WTC11 (cell line): ENCODE results near the gene FBXO45. TPM values are rescaled to one million over a fixed set of nuclear protein-coding genes. Genes with fewer than 3 reads are reported as not detected.
"Not testable (repeated sequence)": the region's sequence is repeated elsewhere in the genome, so short reads cannot be mapped to it uniquely, and the experiment has no call there.

Experiments
- ATAC-seq: fragments of 200-7000 bp; cut with Tn5 transposase; 2 replicates; pipeline ENCODE4 v1.10.0; 2021; ENCODE audit warnings: mild to moderate bottlenecking, moderate library complexity
- CTCF ChIA-PET: fragments of 300-600 bp; sonication (Branson Sonifier 250); formaldehyde crosslinking; loops from one replicate; lab custom pipeline; 2021; ENCODE audit warnings: antibody characterized with exemption; lab: Charles Lee
- POLR2A ChIA-PET: fragments of 350-600 bp; sonication (Branson Sonifier 250); formaldehyde crosslinking; loops from one replicate; lab custom pipeline; 2021; ENCODE audit warnings: antibody characterized with exemption; lab: Charles Lee
- DNase-seq: peaks from one replicate; pipeline ENCODE4 v3.0.0; 2021; ENCODE audit warnings: low spot score
- H3K27ac Mint-ChIP-seq: 2 replicates; pipeline ENCODE4 v1.8.0; 2021; ENCODE audit warnings: mixed read lengths
- H3K27me3 Mint-ChIP-seq: 2 replicates; pipeline ENCODE4 v1.8.0; 2021; ENCODE audit warnings: low read depth, mild to moderate bottlenecking, moderate library complexity, mixed read lengths
- H3K36me3 Mint-ChIP-seq: 2 replicates; pipeline ENCODE4 v1.8.0; 2021; ENCODE audit warnings: mixed read lengths
- H3K4me1 Mint-ChIP-seq: 2 replicates; pipeline ENCODE4 v1.8.0; 2022; ENCODE audit warnings: mixed read lengths
- H3K4me3 Mint-ChIP-seq: 2 replicates; pipeline ENCODE4 v1.8.0; 2021; ENCODE audit warnings: mild to moderate bottlenecking, moderate library complexity, mixed read lengths
- H3K9me3 Mint-ChIP-seq: 2 replicates; pipeline ENCODE4 v1.8.0; 2021; ENCODE audit warnings: mixed read lengths
- CBFB ChIP-seq: sonication (generic); formaldehyde crosslinking; IDR thresholded peaks from 2 replicates; pipeline ENCODE4 v1.8.1; 2022; ENCODE audit warnings: mild to moderate bottlenecking, low read depth, missing genetic modification reagents
- CREM ChIP-seq: sonication (generic); formaldehyde crosslinking; IDR thresholded peaks from 2 replicates; pipeline ENCODE4 v1.8.1; 2022; ENCODE audit warnings: mild to moderate bottlenecking, missing genetic modification reagents, moderate library complexity
- ELF4 ChIP-seq: sonication (generic); formaldehyde crosslinking; IDR thresholded peaks from 2 replicates; pipeline ENCODE4 v1.8.1; 2022; ENCODE audit warnings: low read depth, mild to moderate bottlenecking, moderate library complexity, missing genetic modification reagents
- GABPB1 ChIP-seq: sonication (generic); formaldehyde crosslinking; IDR thresholded peaks from 2 replicates; pipeline ENCODE4 v1.8.1; 2023; ENCODE audit warnings: mild to moderate bottlenecking, missing genetic modification reagents
- GRHL2 ChIP-seq: fragments of 250-450 bp; sonication (Bioruptor Pico); IDR thresholded peaks from 2 replicates; pipeline ENCODE4 v1.8.0; 2022; ENCODE audit warnings: mild to moderate bottlenecking, moderate library complexity; ENCODE audit not compliant: insufficient replicate concordance, severe bottlenecking
- IRF2 ChIP-seq: sonication (generic); formaldehyde crosslinking; IDR thresholded peaks from 2 replicates; pipeline ENCODE4 v1.8.0; 2022; ENCODE audit warnings: low read depth, missing genetic modification reagents, borderline replicate concordance
- KAT7 ChIP-seq: sonication (generic); formaldehyde crosslinking; IDR thresholded peaks from 2 replicates; pipeline ENCODE4 v1.8.1; 2023; ENCODE audit warnings: missing genetic modification reagents, mild to moderate bottlenecking, borderline replicate concordance
- NFE2L1 ChIP-seq: sonication (generic); formaldehyde crosslinking; IDR thresholded peaks from 2 replicates; pipeline ENCODE4 v1.8.1; 2023; ENCODE audit warnings: missing genetic modification reagents
- NFYB ChIP-seq: sonication (generic); formaldehyde crosslinking; conservative IDR thresholded peaks from 2 replicates; pipeline ENCODE4 v1.8.0; 2022; ENCODE audit warnings: low read depth, missing genetic modification reagents
- RELA ChIP-seq: sonication (generic); formaldehyde crosslinking; IDR thresholded peaks from 2 replicates; pipeline ENCODE4 v1.8.1; 2022; ENCODE audit warnings: missing genetic modification reagents, mild to moderate bottlenecking, borderline replicate concordance
- SMAD4 ChIP-seq: sonication (generic); formaldehyde crosslinking; IDR thresholded peaks from 2 replicates; pipeline ENCODE4 v1.8.0; 2022; ENCODE audit warnings: mild to moderate bottlenecking, missing genetic modification reagents
- SP1 ChIP-seq: sonication (generic); formaldehyde crosslinking; conservative IDR thresholded peaks from 2 replicates; pipeline ENCODE4 v1.8.1; 2022; ENCODE audit warnings: missing genetic modification reagents
- TEAD4 ChIP-seq: sonication (generic); formaldehyde crosslinking; IDR thresholded peaks from 2 replicates; pipeline ENCODE4 v1.8.0; 2022; ENCODE audit warnings: mild to moderate bottlenecking, missing genetic modification reagents
- ZNF263 ChIP-seq: sonication (generic); formaldehyde crosslinking; IDR thresholded peaks from 2 replicates; pipeline ENCODE4 v1.8.1; 2022; ENCODE audit warnings: low read depth, mild to moderate bottlenecking, moderate library complexity, missing genetic modification reagents
- ZNF317 ChIP-seq: sonication (generic); formaldehyde crosslinking; IDR thresholded peaks from 2 replicates; pipeline ENCODE4 v1.8.1; 2023; ENCODE audit warnings: low read depth, mild to moderate bottlenecking, moderate library complexity, missing genetic modification reagents, borderline replicate concordance
- ZNF416 ChIP-seq: fragments of 250-450 bp; sonication (Bioruptor Pico); IDR thresholded peaks from 2 replicates; pipeline ENCODE4 v1.9.0; 2021; ENCODE audit warnings: mild to moderate bottlenecking, inconsistent platforms
- total RNA-seq: library from RNA; stranded (reverse); gene quantifications from 3 replicates; pipeline ENCODE4 v1.2.3, GENCODE V29; 2021
- TF ChIP-seq, protein P1 (sequence below): sonication (generic); formaldehyde crosslinking; IDR thresholded peaks from 2 replicates; pipeline ENCODE4 v1.8.1; 2022; ENCODE audit warnings: mild to moderate bottlenecking, moderate library complexity, missing genetic modification reagents
- TF ChIP-seq, protein P2 (sequence below): sonication (generic); formaldehyde crosslinking; IDR thresholded peaks from 2 replicates; pipeline ENCODE4 v1.8.0; 2023; ENCODE audit warnings: missing genetic modification reagents
- TF ChIP-seq, protein P3 (sequence below): sonication (generic); formaldehyde crosslinking; IDR thresholded peaks from 2 replicates; pipeline ENCODE4 v1.8.1; 2022; ENCODE audit warnings: mild to moderate bottlenecking, missing genetic modification reagents, moderate library complexity, borderline replicate concordance
- TF ChIP-seq, protein P4 (sequence below): fragments of 250-450 bp; sonication (Bioruptor Pico); IDR thresholded peaks from 2 replicates; pipeline ENCODE4 v1.9.0; 2021; ENCODE audit warnings: mild to moderate bottlenecking
- TF ChIP-seq, protein P5 (sequence below): sonication (generic); formaldehyde crosslinking; IDR thresholded peaks from 2 replicates; pipeline ENCODE4 v1.8.0; 2022; ENCODE audit warnings: mild to moderate bottlenecking, missing genetic modification reagents
- TF ChIP-seq, protein P6 (sequence below): sonication (generic); formaldehyde crosslinking; IDR thresholded peaks from 2 replicates; pipeline ENCODE4 v1.8.1; 2023; ENCODE audit warnings: mild to moderate bottlenecking, moderate library complexity, missing genetic modification reagents
- TF ChIP-seq, protein P7 (sequence below): fragments of 200-600 bp; IDR thresholded peaks from 2 replicates; pipeline ENCODE4 v1.8.0; 2022; ENCODE audit warnings: antibody characterized with exemption

The FBXO45 gene
- total RNA-seq, 1 experiment from 2014 or later: 15.4 TPM

DNA sequence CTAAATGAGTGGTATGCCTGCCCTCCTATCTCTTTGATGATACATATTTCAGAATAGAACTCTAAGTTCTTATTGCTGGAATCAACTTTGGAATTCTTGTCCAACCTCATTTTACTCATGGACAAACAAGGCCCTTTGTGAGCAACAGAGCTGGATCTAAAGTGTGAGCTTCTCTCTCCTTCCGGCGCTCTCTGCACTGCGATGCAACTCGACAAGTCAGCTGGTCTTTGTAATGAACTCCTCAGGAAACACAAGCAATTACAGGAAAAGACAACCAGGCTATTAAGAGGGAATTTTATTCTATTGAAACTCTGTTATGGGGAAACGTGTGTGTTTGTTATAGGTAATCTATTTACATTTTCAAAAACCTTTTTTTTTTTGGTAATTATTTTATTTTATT lies 50.8 kb downstream of the FBXO45 start:
- Mint-ChIP-seq H3K27me3 (no peaks in the 10 kb centered on the region; the same call in 1 of the 2 replicates), H3K4me3 (no peak overlapping the region), H3K4me1 (peaks cover 16% of the 10 kb centered on the region), H3K36me3 (no peaks in the 10 kb centered on the region), H3K27ac (peak overlapping the region; percentile 19; the same call in 1 of the 2 replicates), H3K9me3 (no peaks in the 10 kb centered on the region)
- TF ChIP-seq, protein P1, sequence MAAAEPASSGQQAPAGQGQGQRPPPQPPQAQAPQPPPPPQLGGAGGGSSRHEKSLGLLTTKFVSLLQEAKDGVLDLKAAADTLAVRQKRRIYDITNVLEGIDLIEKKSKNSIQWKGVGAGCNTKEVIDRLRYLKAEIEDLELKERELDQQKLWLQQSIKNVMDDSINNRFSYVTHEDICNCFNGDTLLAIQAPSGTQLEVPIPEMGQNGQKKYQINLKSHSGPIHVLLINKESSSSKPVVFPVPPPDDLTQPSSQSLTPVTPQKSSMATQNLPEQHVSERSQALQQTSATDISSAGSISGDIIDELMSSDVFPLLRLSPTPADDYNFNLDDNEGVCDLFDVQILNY (CRISPR knock-in tag): no peak
- TF ChIP-seq ZNF263 (no peak), RELA (CRISPR knock-in tag) (no peak), CBFB (CRISPR knock-in tag) (no peak)
- TF ChIP-seq, protein P2, sequence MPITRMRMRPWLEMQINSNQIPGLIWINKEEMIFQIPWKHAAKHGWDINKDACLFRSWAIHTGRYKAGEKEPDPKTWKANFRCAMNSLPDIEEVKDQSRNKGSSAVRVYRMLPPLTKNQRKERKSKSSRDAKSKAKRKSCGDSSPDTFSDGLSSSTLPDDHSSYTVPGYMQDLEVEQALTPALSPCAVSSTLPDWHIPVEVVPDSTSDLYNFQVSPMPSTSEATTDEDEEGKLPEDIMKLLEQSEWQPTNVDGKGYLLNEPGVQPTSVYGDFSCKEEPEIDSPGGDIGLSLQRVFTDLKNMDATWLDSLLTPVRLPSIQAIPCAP (CRISPR knock-in tag): no peak
- TF ChIP-seq, protein P3, sequence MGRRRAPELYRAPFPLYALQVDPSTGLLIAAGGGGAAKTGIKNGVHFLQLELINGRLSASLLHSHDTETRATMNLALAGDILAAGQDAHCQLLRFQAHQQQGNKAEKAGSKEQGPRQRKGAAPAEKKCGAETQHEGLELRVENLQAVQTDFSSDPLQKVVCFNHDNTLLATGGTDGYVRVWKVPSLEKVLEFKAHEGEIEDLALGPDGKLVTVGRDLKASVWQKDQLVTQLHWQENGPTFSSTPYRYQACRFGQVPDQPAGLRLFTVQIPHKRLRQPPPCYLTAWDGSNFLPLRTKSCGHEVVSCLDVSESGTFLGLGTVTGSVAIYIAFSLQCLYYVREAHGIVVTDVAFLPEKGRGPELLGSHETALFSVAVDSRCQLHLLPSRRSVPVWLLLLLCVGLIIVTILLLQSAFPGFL: no peak
- ATAC-seq: no peak
- DNase-seq: no peak
- CTCF ChIA-PET: interaction anchor here (0.6 kb wide), 1 partner anchor 168 kb away, joined by 3 read pairs; no protein-coding TSS in a partner anchor
- POLR2A ChIA-PET: no interaction called here

DNA sequence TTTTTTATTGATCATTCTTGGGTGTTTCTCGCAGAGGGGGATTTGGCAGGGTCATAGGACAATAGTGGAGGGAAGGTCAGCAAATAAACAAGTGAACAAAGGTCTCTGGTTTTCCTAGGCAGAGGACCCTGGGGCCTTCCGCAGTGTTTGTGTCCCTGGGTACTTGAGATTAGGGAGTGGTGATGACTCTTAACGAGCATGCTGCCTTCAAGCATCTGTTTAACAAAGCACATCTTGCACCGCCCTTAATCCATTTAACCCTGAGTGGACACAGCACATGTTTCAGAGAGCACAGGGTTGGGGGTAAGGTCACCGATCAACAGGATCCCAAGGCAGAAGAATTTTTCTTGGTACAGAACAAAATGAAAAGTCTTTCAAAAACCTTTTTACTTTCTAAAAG lies 51.2 kb downstream of the FBXO45 start:
- CTCF ChIA-PET: interaction anchor here (0.6 kb wide), 2 partner anchors 10 to 168 kb away, joined by 3 read pairs; no protein-coding TSS in a partner anchor
- H3K27ac Mint-ChIP-seq, H3K27me3 Mint-ChIP-seq, DNase-seq, ATAC-seq, H3K9me3 Mint-ChIP-seq, POLR2A ChIA-PET, H3K36me3 Mint-ChIP-seq, H3K4me3 Mint-ChIP-seq: not testable (repeated sequence)
- peaks cover 16% of the 10 kb centered on the region for H3K4me1 Mint-ChIP-seq

DNA sequence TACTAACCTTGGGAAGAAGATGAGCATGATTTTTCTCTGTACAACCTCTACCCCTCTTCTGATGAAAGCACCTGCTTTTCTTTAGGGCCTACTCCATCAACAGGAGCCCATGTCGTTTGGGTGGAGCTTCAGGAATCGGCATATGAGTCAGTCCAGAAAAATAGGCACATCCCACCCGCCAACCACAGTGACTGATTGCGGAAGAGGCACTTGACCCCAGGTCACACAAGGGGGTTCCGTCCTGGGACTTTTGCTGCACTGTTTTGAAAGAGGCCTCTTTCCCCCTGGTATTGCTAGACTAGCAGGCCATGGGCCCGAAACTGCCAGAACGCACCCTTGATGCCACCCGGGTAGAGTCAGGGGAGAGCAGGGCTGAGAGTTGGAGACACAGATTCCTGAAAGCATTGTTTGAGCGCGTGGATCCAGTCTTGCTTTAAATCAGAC lies 51.7 kb downstream of the FBXO45 start:
- ATAC-seq (no peak), DNase-seq (no peak)
- Mint-ChIP-seq H3K36me3 (no peaks in the 10 kb centered on the region), H3K27me3 (no peaks in the 10 kb centered on the region; the same call in 1 of the 2 replicates), H3K4me1 (peaks cover 16% of the 10 kb centered on the region), H3K9me3 (no peaks in the 10 kb centered on the region), H3K4me3 (no peak overlapping the region), H3K27ac (no peak overlapping the region)
- TF ChIP-seq TEAD4 (CRISPR knock-in tag) (no peak), CREM (CRISPR knock-in tag) (no peak), NFE2L1 (CRISPR knock-in tag) (no peak), NFYB (no peak), IRF2 (no peak), ZNF416 (no peak), ELF4 (CRISPR knock-in tag) (no peak), SMAD4 (no peak)
- TF ChIP-seq, protein P4, sequence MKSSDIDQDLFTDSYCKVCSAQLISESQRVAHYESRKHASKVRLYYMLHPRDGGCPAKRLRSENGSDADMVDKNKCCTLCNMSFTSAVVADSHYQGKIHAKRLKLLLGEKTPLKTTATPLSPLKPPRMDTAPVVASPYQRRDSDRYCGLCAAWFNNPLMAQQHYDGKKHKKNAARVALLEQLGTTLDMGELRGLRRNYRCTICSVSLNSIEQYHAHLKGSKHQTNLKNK (CRISPR knock-in tag): no peak
- TF ChIP-seq, protein P5, sequence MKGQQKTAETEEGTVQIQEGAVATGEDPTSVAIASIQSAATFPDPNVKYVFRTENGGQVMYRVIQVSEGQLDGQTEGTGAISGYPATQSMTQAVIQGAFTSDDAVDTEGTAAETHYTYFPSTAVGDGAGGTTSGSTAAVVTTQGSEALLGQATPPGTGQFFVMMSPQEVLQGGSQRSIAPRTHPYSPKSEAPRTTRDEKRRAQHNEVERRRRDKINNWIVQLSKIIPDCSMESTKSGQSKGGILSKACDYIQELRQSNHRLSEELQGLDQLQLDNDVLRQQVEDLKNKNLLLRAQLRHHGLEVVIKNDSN (CRISPR knock-in tag): no peak
- POLR2A ChIA-PET: no interaction called here
- CTCF ChIA-PET: interaction anchor here (0.6 kb wide), 1 partner anchor 11 kb away, joined by 3 read pairs; no protein-coding TSS in a partner anchor

DNA sequence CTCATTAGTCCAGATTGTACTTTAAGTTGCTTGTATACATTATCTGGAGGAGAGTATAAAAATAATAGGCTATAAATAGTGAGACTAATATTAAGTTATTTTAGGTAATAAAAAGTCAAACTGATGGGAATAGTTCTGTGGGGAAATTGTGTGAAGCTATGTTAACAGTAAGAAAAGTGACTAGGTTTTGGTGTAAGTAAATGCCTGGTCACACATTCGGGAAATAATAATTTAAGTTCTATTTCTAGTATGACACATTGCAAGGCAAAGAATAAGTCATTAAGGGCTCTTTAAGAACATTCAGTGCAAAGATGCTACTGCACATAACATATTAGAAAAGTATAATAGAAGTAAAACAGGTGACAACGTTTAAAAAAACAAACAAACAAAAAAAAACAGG lies 52.2 kb downstream of the FBXO45 start:
- no peak overlapping the region for H3K27ac Mint-ChIP-seq
- no peak for TF ChIP-seq GRHL2 (CRISPR knock-in tag)
- TF ChIP-seq ZNF263: no peak
- TF ChIP-seq SP1 (CRISPR knock-in tag): no peak
- TF ChIP-seq, protein P6, sequence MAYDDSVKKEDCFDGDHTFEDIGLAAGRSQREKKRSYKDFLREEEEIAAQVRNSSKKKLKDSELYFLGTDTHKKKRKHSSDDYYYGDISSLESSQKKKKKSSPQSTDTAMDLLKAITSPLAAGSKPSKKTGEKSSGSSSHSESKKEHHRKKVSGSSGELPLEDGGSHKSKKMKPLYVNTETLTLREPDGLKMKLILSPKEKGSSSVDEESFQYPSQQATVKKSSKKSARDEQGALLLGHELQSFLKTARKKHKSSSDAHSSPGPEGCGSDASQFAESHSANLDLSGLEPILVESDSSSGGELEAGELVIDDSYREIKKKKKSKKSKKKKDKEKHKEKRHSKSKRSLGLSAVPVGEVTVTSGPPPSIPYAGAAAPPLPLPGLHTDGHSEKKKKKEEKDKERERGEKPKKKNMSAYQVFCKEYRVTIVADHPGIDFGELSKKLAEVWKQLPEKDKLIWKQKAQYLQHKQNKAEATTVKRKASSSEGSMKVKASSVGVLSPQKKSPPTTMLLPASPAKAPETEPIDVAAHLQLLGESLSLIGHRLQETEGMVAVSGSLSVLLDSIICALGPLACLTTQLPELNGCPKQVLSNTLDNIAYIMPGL (CRISPR knock-in tag): no peak
- no peak for TF ChIP-seq KAT7 (CRISPR knock-in tag)
- no peak for TF ChIP-seq ZNF317 (CRISPR knock-in tag)
- TF ChIP-seq, protein P7, sequence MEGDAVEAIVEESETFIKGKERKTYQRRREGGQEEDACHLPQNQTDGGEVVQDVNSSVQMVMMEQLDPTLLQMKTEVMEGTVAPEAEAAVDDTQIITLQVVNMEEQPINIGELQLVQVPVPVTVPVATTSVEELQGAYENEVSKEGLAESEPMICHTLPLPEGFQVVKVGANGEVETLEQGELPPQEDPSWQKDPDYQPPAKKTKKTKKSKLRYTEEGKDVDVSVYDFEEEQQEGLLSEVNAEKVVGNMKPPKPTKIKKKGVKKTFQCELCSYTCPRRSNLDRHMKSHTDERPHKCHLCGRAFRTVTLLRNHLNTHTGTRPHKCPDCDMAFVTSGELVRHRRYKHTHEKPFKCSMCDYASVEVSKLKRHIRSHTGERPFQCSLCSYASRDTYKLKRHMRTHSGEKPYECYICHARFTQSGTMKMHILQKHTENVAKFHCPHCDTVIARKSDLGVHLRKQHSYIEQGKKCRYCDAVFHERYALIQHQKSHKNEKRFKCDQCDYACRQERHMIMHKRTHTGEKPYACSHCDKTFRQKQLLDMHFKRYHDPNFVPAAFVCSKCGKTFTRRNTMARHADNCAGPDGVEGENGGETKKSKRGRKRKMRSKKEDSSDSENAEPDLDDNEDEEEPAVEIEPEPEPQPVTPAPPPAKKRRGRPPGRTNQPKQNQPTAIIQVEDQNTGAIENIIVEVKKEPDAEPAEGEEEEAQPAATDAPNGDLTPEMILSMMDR: no peak
- no peak for TF ChIP-seq GABPB1 (CRISPR knock-in tag)
- CTCF ChIA-PET: interaction anchor here (1.0 kb wide), 1 partner anchor 11 kb away, joined by 4 read pairs; no protein-coding TSS in a partner anchor

More for the DNA sequence above, 52.2 kb downstream of the FBXO45 start:
- Mint-ChIP-seq H3K36me3 (no peaks in the 10 kb centered on the region), H3K4me1 (peaks cover 16% of the 10 kb centered on the region), H3K4me3 (no peak overlapping the region), H3K27me3 (no peaks in the 10 kb centered on the region; the same call in 1 of the 2 replicates), H3K9me3 (no peaks in the 10 kb centered on the region)
- DNase-seq (no peak), ATAC-seq (no peak)
- POLR2A ChIA-PET: no interaction called here
